Prostate gland (tissue), 2 donors: Measurements from ENCODE around the gene HOXA4. TPM values are rescaled to one million over a fixed set of nuclear protein-coding genes. Genes with fewer than 3 reads are reported as not detected.

ENCODE experiments used
- DNase-seq: peaks from one replicate; pipeline ENCODE4 v3.0.0-alpha.2; 2019; ENCODE audit warnings: low spot score
- H3K27ac ChIP-seq, 2 donors: fragments of 200-600 bp; sonication (generic); 2 replicates each; pipeline ENCODE4 v1.5.1; 2017 to 2019
- H3K27me3 ChIP-seq: fragments of 200-600 bp; sonication (generic); replicated peaks from 2 replicates; pipeline ENCODE4 v1.5.1; 2019; ENCODE audit not compliant: insufficient read depth
- H3K36me3 ChIP-seq, 2 donors: fragments of 200-600 bp; sonication (generic); 1 replicate in 1 of 2; 2 replicates in 1 of 2; pipeline versions ENCODE4 v1.5.1 to v1.8.1; 2017 to 2019
- H3K4me1 ChIP-seq: fragments of 200-600 bp; sonication (generic); replicated peaks from 2 replicates; pipeline ENCODE4 v1.5.1; 2019
- H3K4me3 ChIP-seq, 2 donors: fragments of 200-600 bp; sonication (generic); 2 replicates each; pipeline ENCODE4 v1.5.1; 2017 to 2019
- H3K9me3 ChIP-seq: fragments of 200-600 bp; sonication (generic); 2 replicates; pipeline ENCODE4 v1.5.1; 2017
- POLR2A ChIP-seq: fragments of 450-650 bp; IDR thresholded peaks from one replicate; pipeline ENCODE4 v1.6.1; 2016; ENCODE audit warnings: antibody characterized with exemption, mild to moderate bottlenecking
- POLR2AphosphoS5 ChIP-seq: sonication (generic); formaldehyde crosslinking; IDR thresholded peaks from one replicate; pipeline ENCODE4 v1.6.1; 2017; ENCODE audit warnings: antibody characterized with exemption
- WGBS: methylation state at CpG from one replicate; pipeline ENCODE4 v1.1.5; 2018; 5-methylcytosine and 5-hydroxymethylcytosine counted together
- intact Hi-C: fragments of 100-400 bp; cut with DNase I; formaldehyde crosslinking; loops from one replicate; pipeline ENCODE4 v1.14.2; 2022
- total RNA-seq, 2 donors: library from RNA; depleted of rRNA; stranded (reverse); fragments of >200 nt; gene quantifications; one replicate each; pipeline ENCODE4 v1.1.0, GENCODE V29; 2016
- TF ChIP-seq, protein P1 (sequence below), 4 experiments: fragments of 200-600 bp in 2 of 4; fragments of 450-650 bp in 2 of 4; sonication (generic) in 2 of 4; IDR thresholded peaks; 1 replicate in 3 of 4; 2 replicates in 1 of 4; pipeline ENCODE4 v1.5.1; 2016 to 2019; ENCODE audit warnings: antibody characterized with exemption in 4 of 4, mild to moderate bottlenecking in 2 of 4, moderate library complexity in 2 of 4

Gene HOXA4
- total RNA-seq, 2 donors from 2014 or later = 1.4 to 1.8 TPM

DNA sequence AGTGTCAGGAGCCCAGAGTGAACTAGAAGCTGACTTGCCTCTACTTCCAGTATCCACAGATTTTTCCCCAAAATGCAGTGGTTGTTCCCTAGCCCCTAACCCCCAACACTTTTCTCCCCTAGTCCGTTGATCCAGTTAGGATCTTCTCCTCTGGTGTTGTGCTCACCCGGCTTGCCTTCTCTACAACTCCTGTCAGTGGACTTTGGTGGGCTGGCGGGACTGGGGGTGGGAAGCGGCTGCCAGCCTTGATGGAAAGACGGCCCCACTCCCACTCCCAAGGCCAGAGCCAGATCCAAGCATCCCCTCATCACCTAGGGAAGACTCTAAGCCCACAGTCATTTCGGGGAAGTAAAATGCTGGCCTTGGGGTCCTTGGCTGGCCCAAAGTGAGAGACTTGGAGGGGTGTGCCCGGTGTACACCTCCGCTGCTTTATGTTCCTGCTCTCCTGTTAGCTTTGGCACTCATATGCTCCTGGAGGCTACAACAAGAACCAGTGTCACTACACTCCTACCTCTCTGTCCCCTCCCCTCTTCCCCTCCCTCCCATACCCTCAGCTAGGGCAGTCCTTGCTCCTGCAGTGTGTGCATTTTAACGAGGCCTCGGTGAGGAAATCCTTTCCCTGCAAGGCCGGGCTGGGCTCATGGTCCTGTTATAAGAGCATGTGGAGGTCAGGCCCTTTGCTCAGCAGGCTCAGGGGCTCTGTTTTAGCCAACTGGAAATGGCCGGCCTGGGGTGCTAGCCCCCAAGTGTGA is 44.5 kb upstream of the HOXA4 start:
- DNase-seq = peak; percentile 94

DNA sequence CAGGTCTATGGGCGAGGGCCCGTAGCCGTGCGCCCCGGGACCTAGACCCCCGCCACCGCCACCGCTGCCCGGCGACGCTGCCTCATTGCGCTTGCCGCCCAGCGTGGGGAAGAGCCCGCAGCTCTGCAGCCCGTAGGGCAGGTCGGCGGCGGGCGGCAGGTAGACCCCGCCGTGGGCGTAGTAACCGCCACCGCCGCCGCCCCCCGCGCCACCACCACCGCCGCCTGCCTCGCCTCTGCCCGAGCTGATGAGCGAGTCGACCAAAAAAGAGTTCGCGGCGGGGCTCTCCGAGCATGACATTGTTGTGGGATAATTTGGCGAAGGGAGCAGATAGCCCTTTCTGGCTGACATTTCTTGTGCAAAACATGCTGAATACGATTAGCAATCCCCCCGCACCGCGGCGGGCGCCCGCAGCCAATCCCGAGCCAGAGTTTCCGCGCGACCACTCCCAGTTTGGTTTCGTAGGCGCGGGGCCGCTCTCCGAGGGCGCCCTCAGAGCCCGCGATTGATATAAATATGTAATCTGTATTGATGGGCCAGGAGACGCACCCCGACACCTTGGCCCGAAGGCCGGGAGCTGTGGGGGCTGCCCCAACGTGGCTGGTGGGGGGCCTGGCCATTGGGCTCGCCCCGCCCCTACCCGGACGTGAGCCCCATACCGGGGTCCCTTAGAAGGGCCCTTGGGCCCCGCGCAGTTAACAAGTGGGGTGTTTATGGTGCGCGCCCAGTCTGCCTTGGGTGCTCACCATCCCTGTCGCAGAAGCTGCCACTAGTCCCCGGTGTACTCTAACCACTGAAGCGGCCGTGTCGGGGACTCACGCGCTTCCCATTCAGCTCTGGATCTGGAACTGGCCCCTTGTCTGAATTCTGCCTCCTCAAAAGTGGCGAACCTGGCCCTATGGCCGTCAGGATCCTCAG is 43.7 kb upstream of the HOXA4 start, which contains the start of gene HOXA10:
Gene HOXA10, minus strand, starts transcription at position 365 of the 918 bp plus-strand sequence. Its CDS starts 14 bp downstream, at position 351.
- Histone ChIP-seq H3K36me3 (no peaks in the 10 kb centered on the region), H3K9me3 (no peaks in the 10 kb centered on the region), H3K27me3 (no peaks in the 10 kb centered on the region), H3K27ac (peak within 1 kb of the TSS; percentile 96), H3K4me1 (no peaks in the 10 kb centered on the region), H3K4me3 (peak within 1 kb of the TSS; percentile 61 to 80)
- WGBS = 3% methylated on average over 49 of the region's 82 CpGs
- TF ChIP-seq, protein P1, sequence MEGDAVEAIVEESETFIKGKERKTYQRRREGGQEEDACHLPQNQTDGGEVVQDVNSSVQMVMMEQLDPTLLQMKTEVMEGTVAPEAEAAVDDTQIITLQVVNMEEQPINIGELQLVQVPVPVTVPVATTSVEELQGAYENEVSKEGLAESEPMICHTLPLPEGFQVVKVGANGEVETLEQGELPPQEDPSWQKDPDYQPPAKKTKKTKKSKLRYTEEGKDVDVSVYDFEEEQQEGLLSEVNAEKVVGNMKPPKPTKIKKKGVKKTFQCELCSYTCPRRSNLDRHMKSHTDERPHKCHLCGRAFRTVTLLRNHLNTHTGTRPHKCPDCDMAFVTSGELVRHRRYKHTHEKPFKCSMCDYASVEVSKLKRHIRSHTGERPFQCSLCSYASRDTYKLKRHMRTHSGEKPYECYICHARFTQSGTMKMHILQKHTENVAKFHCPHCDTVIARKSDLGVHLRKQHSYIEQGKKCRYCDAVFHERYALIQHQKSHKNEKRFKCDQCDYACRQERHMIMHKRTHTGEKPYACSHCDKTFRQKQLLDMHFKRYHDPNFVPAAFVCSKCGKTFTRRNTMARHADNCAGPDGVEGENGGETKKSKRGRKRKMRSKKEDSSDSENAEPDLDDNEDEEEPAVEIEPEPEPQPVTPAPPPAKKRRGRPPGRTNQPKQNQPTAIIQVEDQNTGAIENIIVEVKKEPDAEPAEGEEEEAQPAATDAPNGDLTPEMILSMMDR (IDR thresholded peaks at IDR 0.05) = no peak
- TF ChIP-seq POLR2A (peak; percentile 43), POLR2AphosphoS5 (peak; percentile 50)
- DNase-seq = peak; percentile 66
- intact Hi-C loops = no loop called here

More for the DNA sequence above, 44.5 kb upstream of the HOXA4 start:
- Histone ChIP-seq H3K4me3 (peak overlapping the region; percentile 61 to 80), H3K27ac (peak overlapping the region; percentile 96), H3K27me3 (no peaks in the 10 kb centered on the region), H3K9me3 (no peaks in the 10 kb centered on the region), H3K36me3 (no peaks in the 10 kb centered on the region), H3K4me1 (no peaks in the 10 kb centered on the region)
- WGBS = 23% methylated on average over 12 of the region's 12 CpGs
- TF ChIP-seq POLR2A (peak; percentile 92), POLR2AphosphoS5 (peak; percentile 92)
- TF ChIP-seq, protein P1 (IDR thresholded peaks at IDR 0.05) = no peak
- intact Hi-C loops = no loop called here

DNA sequence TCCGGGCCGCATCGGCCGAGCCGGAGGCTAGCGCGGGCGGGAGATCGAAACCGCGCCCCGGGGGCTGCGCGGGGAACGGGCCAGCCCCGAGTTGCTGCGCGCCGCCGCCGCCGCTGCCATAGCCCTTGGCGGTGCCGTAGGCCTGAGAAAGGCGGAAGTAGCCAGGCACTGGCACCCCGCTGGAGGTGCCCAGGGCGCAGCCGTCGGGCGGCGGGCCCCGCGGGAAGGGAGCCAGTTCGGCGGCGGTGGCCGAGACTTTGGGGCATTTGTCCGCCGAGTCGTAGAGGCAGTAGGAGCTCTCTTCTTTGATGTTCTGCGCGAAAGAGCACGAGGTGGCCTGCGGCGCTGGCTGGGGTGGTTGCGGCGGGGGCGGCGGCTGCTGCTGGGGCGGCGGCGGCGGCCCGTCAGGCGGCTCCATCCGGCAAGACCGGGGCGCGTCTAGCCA is 43.0 kb upstream of the HOXA4 start:
- Histone ChIP-seq H3K4me1 (no peaks in the 10 kb centered on the region), H3K9me3 (no peaks in the 10 kb centered on the region), H3K27me3 (no peaks in the 10 kb centered on the region), H3K4me3 (peak overlapping the region; percentile 61 to 80), H3K27ac (peak overlapping the region; percentile 96), H3K36me3 (no peaks in the 10 kb centered on the region)
- DNase-seq = no peak
- intact Hi-C loops = no loop called here
- 3% methylated on average over 14 of the region's 59 CpGs for WGBS
- TF ChIP-seq POLR2A = no peak
- TF ChIP-seq POLR2AphosphoS5 = no peak
- TF ChIP-seq, protein P1 (IDR thresholded peaks at IDR 0.05) = no peak

DNA sequence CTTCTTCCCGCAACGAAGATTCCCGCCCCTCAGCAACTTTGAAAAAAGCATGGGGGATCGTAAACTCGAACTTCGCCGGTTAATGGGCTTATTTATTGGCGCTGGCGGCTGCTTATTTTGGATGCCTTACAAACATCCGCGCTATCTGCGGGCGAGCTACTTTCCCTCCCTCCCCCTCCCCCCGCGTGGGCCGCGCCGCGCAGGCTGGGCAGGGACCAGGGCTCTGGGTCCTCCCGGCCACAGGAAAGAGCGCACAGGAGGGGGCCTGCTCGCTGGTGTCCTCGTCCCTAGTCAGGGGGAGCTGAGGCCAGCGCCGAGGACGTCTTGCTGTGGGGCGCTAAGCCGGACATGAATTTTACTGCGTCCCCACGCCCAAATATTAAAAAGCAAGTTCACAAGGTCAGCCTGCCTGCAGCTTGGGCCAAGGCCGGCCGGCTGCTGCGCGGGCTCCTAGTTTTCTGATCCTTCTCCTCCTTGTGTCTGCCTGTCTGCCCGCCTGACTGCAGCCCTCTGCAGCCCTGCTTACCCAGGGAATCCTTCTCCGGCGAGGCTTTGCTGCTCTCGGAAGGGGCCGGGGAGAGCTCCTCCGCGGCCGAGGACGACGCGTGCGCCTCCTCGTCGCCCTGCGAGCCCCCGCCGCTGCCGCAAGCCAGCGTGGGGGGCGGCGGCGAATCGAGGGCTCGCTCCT is 42.4 kb upstream of the HOXA4 start:
- under 1% methylated on average over 56 of the region's 58 CpGs for WGBS
- peak; percentile 89 for DNase-seq
- H3K4me3 ChIP-seq = peak overlapping the region; percentile 61 to 80
- H3K27me3 ChIP-seq = no peaks in the 10 kb centered on the region
- H3K4me1 ChIP-seq = no peaks in the 10 kb centered on the region
- H3K36me3 ChIP-seq = no peaks in the 10 kb centered on the region
- H3K9me3 ChIP-seq = no peaks in the 10 kb centered on the region
- peak overlapping the region; percentile 96 for H3K27ac ChIP-seq
- TF ChIP-seq POLR2A (peak; percentile 68), POLR2AphosphoS5 (peak; percentile 87)
- TF ChIP-seq, protein P1 (IDR thresholded peaks at IDR 0.05) = peak in 1 of 4 experiments; percentile 13
- intact Hi-C loops = no loop called here
